Neural progenitor cell (in vitro differentiated cells): ENCODE measurements around the gene GPR162.

ENCODE experiments used
- EZH2 ChIP-seq: fragments of 200-600 bp; sonication (generic); IDR thresholded peaks from 2 replicates; pipeline ENCODE4 v1.6.1; 2017; ENCODE audit warnings: antibody characterized with exemption, mild to moderate bottlenecking, moderate library complexity
- EZH2phosphoT487 ChIP-seq: fragments of 200-600 bp; sonication (generic); IDR thresholded peaks from 2 replicates; pipeline ENCODE4 v1.6.1; 2017; ENCODE audit warnings: antibody characterized with exemption
- TF ChIP-seq, protein P1 (sequence below): fragments of 200-600 bp; sonication (generic); IDR thresholded peaks from 2 replicates; pipeline ENCODE4 v1.5.1; 2017; ENCODE audit warnings: antibody characterized with exemption, mild to moderate bottlenecking

DNA sequence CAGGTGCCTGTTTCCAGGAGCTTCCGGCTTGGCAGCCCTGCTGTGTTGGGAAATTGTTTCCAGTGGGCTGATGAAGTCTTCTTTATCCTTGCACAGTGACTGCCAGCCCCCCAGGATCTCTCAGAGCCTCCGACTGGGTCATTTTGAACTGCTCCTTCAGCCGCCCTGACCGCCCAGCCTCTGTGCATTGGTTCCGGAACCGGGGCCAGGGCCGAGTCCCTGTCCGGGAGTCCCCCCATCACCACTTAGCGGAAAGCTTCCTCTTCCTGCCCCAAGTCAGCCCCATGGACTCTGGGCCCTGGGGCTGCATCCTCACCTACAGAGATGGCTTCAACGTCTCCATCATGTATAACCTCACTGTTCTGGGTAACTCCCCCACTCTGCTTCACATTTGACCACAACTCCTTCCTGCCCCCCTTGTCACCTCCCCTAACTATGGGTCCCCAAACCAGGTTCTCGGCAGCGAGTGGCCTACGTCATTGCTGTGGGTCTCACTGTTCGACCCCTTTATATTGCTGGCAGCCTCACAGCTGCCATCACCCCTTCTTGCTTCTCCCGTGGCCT is 47.0 kb upstream of the GPR162 start:
- TF ChIP-seq, protein P1, sequence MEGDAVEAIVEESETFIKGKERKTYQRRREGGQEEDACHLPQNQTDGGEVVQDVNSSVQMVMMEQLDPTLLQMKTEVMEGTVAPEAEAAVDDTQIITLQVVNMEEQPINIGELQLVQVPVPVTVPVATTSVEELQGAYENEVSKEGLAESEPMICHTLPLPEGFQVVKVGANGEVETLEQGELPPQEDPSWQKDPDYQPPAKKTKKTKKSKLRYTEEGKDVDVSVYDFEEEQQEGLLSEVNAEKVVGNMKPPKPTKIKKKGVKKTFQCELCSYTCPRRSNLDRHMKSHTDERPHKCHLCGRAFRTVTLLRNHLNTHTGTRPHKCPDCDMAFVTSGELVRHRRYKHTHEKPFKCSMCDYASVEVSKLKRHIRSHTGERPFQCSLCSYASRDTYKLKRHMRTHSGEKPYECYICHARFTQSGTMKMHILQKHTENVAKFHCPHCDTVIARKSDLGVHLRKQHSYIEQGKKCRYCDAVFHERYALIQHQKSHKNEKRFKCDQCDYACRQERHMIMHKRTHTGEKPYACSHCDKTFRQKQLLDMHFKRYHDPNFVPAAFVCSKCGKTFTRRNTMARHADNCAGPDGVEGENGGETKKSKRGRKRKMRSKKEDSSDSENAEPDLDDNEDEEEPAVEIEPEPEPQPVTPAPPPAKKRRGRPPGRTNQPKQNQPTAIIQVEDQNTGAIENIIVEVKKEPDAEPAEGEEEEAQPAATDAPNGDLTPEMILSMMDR = no peak
- TF ChIP-seq EZH2 (no peak), EZH2phosphoT487 (no peak)
